Activated T-helper 1 cell treated with anti-CD3 and anti-CD28 coated beads, Interleukin-2, amount 50 U/mL, for 16 hours (primary cell): ENCODE measurements around the gene SYDE1.

ENCODE experiments used
- DNase-seq, 2 donors: peaks; one replicate each; pipeline ENCODE4 v3.0.0-alpha.2; 2020; ENCODE audit warnings: low read depth in 1 of 2, low spot score in 1 of 2

SYDE1 gene

DNA sequence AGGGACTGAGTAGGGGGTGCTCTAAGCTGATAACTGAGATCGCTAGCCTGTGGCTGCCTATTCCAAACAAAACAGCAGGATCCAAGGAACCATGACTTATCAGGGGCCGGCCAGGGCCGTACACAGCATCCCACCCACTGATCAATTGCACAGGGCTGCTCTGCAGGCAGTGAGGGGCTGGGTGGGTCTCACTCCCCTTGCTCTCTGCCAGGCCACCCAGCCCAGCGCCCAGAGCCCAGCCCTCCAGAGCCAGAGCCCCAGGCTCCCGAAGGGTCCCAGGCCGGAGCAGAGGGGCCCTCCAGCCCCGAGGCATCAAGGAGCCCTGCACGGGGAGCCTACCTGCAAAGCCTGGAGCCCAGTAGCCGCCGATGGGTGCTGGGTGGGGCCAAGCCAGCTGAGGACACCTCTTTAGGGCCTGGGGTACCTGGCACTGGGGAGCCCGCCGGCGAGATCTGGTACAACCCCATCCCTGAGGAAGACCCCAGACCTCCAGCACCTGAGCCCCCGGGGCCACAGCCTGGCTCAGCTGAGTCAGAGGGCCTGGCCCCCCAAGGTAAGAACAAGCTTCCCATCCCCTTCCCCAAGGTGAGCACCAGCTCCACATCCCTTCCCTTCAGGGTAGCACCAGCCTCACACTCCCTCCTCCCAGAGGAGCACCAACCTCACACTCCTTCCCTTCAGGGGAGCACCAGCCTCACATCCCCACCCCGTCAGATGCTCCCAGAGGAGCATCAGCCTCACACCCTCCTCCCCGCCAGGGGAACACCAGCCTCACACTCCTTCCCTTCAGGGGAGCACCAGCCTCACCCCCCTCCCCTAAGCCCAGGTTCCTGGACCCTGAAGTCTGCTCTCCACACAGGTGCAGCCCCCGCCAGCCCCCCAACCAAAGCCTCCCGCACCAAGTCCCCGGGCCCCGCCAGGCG, 1.9 kb downstream of the SYDE1 start:
- DNase-seq: no peak

DNA sequence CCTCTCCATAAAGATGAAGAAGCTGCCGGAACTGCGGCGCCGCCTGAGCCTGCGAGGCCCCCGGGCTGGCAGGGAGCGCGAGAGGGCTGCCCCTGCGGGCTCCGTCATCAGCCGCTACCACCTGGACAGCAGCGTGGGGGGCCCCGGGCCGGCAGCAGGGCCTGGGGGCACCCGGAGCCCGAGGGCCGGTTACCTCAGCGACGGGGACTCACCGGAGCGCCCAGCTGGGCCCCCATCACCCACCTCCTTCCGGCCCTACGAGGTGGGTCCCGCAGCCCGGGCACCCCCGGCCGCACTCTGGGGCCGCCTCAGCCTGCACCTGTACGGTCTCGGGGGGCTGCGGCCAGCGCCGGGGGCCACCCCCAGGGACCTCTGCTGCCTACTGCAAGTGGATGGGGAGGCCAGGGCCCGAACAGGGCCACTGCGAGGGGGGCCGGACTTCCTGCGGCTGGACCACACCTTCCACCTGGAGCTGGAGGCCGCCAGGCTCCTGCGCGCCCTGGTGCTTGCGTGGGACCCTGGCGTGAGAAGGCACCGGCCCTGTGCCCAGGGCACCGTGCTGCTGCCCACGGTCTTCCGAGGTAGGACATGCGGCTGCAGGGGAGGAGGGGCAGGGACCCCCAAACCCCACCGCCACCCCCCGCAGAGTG, 2.7 kb downstream of the SYDE1 start:
- no peak for DNase-seq

DNA sequence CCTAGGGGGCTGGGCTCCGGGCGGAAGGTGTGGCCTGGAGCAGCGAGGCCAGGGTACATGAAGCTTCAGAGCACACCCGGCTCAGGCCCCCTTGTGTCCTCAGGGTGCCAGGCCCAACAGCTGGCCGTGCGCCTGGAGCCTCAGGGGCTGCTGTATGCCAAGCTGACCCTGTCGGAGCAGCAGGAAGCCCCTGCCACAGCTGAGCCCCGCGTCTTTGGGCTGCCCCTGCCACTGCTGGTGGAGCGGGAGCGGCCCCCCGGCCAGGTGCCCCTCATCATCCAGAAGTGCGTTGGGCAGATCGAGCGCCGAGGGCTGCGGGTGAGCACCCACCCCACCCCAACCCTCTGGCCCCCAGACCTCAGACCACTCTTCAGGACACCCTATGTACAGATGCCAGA, 3.2 kb downstream of the SYDE1 start:
- DNase-seq: no peak

DNA sequence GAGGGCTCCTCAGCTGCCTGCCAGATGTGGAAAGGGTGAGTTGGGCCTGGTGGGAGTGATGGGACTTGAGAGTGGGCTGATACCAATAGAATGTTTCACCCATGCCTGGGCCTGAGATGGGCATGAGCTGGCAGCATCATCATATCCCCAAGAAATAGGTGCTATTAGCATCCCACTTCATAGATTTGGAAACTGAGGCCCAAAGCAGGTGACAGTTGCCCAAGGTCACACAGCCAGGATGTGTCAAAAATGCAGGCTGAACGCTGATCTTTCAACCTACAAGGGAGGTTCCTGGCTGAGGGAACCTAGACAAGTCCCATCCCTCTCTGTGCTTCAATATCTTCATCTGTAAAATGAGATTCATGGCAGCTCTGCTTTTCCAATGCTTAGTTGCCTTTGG, 4.6 kb downstream of the SYDE1 start:
- DNase-seq: no peak

DNA sequence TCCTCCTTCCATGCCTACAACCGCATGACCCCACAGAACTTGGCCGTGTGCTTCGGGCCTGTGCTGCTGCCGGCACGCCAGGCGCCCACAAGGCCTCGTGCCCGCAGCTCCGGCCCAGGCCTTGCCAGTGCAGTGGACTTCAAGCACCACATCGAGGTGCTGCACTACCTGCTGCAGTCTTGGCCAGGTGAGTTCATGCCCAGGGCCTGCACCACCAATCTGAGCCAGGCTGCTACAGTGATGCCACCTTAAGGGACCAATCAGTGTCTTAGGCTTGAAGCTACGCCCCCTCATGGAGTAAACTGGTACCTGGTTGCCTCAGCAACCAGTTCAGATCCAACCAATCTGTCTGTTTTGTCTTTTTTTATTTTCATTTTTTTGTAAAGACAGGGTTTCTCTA, 5.2 kb downstream of the SYDE1 start:
- DNase-seq: no peak

DNA sequence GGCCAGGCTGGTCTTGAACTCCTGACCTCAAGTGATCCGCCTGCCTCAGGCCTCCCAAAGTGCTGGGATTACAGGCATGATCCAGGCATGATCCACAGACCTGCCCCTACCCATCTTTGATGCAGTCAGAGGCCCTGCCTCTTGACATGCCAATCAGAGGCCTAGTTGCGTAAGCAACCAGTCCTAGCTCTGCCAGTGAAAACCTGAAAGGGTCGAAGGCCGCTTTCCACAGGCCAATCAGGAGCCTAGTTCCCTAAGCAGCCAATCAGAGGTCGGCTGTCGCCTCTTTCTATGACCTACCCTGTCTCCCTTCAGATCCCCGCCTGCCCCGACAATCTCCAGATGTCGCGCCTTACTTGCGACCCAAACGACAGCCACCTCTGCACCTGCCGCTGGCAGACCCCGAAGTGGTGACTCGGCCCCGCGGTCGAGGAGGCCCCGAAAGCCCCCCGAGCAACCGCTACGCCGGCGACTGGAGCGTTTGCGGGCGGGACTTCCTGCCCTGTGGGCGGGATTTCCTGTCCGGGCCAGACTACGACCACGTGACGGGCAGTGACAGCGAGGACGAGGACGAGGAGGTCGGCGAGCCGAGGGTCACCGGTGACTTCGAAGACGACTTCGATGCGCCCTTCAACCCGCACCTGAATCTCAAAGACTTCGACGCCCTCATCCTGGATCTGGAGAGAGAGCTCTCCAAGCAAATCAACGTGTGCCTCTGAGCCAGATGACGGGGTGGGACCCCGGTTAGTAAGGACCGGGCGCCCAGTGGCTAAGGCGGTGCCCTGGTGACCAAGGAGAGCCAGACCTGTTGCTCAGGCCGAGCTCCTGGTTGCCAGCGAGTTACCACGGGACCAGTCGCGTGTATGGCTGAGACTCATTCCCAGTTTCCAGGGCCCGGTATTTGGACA, 6.3 kb downstream of the SYDE1 start:
- no peak for DNase-seq

DNA sequence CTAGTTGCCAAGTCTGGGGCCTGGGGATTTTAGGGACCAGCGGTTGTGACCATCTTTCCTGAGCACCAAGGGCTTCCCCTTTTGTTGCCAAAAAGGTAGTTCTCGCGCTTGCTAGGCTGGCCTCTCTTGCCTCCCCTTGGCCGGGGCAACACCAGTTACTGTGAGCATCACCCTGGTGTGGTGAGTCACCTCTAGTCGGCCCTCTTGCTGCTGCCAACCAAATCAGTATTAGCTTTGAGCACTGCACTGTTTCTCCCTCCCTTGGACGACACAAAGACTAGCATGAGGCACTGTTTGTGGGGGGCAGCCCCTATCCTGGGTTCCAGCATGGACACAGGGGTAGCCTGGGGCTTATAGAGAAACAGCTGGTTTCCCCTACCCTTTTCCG, 6.9 kb downstream of the SYDE1 start:
- no peak for DNase-seq

DNA sequence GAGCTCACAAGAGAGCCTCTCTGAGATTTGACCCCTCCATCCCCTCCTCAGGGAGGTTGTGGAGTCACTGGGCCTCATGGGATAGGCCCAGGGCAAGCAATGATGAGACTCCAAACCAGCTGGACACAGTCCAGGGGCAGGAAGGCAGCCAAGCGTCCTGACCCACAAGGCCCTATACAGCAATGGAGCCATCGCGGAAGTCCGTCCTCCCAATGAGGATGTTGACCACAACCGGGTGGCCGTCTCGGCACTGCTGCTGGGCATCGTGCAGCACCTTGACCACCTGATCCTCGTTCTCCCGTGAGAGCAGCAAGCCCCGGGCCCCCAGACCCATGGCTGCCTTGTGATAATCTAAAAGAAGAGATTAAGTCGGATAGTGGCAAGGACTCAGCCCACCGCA, 7.9 kb downstream of the SYDE1 start:
- no peak for DNase-seq

DNA sequence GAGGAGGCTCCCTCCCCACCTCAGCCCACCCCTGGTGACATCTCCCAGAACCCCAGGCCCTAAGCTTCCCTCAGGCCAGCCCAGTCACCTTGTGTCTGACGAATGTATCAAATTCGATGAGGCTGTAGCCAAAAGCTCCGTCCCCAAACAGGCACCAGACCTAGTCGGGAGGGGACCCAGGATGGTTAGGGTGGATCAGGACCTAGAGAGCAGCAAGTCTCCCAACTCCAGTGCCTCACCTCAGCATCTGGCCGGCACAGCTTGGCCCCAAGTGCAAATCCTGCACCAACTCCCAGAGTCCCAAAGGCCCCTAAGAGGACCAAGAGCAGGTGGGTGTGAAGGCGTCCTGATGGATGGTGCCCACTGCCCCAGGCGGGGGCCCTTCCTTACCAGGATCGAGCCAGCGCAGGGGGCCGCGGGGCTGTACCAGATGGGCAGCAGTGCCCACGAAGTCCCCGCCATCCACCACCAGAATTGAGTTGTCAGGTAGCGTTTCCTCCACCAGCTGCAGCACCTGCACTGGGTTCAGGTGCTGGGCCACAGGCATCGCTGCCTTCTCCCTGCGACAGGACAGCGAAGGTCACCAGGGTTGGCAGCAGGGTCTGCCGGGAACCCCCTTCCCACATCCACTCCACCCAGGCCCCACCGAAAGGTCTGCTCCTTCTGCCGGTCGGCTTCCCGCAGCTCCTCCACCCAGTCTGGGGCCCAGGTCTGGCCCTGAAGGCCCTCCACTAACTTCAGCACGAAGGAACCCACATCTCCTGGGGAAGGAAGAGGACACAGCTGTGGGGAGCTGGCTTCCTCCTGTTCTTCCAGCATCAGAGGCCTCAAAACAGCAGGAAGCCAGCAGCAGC, 8.8 kb downstream of the SYDE1 start:
- DNase-seq: no peak

DNA sequence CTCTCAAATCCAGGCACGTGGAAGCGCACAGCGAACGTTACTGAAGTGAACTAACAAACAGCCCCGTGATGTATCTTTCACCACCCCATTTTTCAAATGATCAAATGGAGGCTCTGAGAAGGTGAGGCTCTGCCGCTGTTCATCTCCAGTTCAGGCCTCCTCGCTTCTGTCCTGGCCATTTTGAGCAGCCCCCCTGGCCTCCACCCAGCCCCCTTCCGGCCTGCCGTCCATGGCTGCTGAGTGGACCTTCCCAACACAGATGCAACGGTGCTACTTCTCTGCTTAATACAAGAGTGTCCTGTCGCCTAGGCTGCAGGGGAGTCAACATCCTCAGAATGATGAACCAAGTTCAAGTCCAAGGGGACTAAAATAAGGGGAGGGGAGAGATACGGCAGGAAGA, 9.7 kb downstream of the SYDE1 start:
- no peak for DNase-seq

DNA sequence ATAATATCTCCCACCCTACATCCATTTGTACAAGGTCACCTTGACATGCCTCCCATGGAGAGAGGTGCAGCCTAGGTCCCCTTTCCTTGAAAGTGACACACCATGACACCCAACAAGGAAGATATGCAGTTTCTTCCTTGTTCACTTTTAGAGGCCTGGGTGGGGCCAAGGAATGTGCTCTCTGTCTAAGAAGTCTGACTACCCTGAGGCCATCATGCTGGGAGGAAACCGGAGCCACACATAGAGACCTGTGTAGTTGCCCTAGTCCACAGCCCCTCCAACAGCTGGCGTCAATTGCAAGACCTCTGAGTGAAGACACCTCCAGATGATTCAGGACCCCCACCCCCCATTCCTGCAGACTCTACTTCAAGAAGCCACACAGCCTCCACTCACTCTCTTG, 11.0 kb downstream of the SYDE1 start:
- no peak for DNase-seq

DNA sequence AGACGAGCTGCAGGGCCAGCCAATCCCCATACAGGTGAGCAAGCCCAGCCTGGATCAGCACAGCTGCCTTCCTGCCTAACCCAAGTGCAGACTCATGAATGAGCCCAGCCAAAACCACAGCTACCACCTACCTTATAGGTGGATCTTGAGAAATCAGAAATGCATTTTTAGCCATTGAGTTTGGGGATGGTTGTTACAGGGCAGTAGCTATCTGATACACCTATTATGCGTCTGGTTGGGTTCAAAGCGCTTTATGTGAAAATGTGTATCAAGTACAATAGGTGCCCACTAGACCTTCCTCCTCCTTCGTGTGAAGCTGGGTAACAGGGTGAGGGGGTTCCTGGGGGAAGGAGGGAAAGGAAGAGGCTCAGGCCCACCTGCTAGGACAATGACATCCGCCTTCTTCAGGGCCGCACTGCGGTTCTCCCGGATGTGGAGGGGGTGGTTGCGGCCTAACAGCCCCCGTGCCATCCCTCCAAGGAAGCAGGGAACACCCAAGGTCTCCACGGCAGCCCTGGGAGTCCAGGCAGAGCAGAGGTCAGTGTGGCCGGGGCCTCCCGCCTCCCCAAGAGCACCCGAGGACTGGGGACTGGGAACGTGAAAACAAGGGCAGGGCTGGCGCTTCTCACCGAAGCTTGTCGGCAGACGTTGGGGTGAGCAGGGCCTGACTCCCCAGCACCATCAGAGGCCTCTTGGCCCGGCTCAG, 11.7 kb downstream of the SYDE1 start:
- no peak for DNase-seq

DNA sequence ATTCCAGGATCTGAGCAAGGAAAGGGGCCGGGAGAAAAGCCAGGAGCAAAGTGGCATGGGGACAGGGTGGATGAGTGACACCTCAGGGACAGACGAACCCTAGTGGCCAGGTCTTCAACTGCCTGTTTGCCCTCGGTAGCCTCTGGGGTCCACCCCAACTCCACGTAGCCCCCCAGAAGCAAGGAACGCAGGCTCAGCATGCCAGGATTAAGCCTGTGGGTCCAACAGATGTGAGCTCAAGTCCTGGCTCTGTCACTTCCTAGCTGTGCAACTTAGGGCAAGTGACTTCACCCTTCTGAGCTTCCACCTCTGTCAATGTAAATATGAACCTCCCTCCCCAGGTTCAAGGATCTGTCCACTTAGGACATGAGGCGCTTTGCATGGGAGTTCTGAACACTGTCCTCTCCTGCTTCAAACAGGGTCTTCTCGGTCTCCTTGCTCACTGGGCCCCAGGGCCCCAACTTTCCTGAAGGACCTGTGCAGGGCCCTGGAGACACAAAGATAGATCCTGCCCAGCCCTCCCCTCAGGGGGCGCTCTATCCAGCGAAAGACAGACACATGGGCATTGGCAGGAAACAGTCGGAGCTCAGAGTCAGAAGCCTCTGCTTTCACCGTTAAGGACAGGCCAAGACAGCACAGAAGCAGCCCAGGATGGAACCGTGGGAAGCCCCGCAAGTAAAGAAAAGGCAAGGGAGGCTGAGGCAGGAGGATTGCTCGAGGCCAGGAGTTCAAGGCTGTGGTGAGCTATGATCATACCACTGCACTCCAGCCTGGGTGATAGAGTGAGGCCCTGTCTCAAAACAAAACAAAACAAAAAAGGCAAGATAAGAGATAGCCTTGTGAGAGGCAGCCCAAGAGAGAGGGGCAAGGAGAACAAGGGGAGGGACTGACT, 13.2 kb downstream of the SYDE1 start:
- DNase-seq: no peak

DNA sequence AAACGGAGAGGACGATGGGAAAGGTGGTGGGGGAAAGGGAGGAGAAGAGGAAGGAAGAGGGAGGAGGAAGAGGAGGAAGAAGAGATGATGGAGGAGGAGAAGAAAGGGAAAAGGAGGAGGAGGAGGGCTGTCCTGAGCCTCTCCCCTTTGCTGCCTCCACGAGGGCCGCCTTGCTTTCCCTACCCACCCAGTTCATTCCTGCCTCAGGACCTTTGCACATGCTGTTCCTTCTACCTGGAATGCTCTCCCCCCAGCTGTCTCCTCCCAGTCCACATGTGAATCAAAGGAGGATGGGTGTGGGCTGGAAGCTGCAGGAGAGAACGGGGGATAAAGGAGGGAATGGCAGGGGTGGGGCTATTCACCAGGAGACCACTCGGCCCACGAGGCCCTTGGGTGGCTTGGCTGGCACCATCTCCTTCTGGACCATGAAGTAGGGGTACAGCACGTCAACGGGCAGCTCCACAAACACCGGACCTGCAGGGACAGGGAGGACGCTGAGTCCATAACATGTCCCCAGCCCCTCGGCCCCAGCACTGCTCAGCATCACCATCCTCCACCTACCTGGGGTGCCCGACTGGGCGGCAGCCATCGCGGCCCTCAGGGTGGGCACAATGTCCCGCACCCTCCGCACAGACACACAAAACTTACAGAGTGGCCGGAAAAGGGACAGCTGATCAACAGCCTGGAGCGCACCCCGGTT, 15.3 kb downstream of the SYDE1 start:
- DNase-seq: no peak

DNA sequence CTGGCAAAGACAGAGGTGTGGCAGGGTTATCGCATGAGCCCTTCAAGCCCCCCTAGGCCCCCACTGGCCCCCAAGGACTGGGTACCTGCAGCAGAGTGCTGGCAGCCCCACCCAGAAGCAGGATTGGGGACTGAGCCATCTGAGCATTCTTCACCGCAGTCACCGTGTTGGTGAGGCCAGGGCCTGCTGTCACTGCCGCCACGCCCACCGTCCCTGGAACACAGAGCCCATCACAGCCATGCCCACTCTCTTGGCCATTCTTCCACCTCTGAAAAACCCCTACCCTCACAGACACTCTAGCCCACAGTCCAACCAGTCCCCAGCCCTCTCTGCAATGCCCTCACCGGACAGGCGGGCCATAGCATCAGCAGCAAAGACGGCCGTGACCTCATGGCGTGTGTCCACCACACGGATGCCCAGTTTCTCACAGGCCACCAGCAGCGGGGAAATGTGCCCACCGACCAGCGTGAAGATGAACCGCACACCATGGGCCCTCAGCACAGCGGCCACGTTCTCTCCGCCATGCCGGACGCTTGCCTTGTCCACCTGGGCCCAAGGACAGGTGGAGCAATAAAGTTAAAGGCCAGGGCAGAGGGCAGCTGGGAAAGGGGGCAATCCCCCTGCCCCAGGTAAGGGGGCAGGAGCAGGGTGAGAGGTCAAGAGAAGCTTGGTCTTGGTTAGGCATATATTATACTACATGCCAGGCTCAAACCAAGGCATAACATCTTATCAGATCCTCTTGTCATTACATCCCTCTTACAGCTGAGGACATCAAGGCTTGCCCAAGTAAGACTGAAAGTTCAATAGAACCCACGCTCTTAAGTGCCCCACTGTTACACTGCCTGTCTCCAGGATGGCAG, 16.1 kb downstream of the SYDE1 start:
- DNase-seq: no peak

DNA sequence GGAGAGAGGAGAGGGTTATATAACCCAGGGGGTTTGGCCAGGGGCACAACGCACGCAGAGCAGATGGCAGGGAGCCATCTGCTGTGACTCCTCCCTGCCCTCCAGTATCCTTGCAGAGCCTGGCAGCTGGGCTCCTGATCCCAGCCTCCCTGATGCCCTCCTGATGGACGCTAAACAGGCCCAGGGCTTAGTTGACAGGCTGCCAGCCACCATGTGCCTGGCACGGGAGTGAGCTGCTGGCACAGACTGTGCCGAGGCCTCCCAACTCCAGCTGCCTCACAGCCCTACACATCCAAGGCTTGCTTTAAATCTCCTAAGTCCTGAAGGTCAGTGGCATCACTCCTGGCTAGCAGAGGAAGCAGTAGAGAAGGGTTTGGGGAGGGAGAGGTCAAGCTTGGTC, 16.7 kb downstream of the SYDE1 start:
- no peak for DNase-seq

DNA sequence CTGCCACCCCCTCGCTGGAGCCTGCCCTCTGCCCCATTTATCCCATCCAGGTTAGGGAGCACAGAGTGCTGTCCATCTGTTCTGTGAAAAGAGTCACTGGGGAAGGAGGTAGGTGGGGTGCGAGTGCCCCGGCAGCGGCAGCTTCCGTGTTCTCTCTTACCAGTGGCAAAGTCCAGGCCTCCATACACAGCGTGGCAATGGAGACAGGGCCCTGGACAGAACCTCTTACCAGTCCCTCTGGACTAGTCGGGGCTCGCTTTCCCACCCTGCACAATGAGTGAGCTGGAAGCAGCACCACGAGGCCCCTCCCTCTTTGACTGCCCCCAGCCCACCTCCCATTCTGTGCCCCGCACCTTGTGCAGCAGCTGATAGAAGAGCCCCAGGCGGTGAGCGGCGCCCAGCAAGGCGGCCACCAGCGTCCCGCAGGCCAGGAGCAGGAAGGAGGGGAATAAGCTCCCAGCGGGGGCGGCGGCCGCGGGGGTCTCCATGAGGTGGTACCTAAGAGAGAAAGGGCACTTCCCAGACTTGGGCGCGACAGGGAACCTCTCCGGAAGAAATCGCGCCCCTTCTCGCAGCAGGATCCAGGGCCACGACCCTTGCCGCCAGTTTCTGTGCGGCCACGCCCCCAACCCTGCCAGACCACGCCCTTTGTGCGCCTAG, 17.5 kb downstream of the SYDE1 start:
- DNase-seq: no peak
